K562 (cell line): ENCODE measurements around the gene RDH13. TPM values are rescaled to one million over a fixed set of nuclear protein-coding genes. Genes with fewer than 3 reads are reported as not detected.
A peak's percentile ranks its signal among the peaks of the same experiment; 100 is the strongest.

Experiments used
- ATAC-seq: fragments of 200-7000 bp; cut with Tn5 transposase; 3 replicates; pipeline ENCODE4 v1.9.1; 2020; ENCODE audit warnings: moderate library complexity
- BruUV-seq: library from RNA; stranded (reverse); fragments of 400-500 nt; replicated peaks from 2 replicates; lab custom pipeline; 2021; lab: Mats Ljungman, UMichigan
- CTCF ChIA-PET: fragments of 300-600 bp; formaldehyde crosslinking; extraction: SDS; loops from one replicate; lab custom pipeline; 2021; ENCODE audit warnings: low intra/inter-chr PET ratio; lab: Yijun Ruan, JAX
- POLR2A ChIA-PET: fragments of 300-600, 350-650 bp; sonication (Branson Sonifier 250); formaldehyde crosslinking; extraction: SDS; loops from one replicate; lab custom pipeline; 2021; ENCODE audit warnings: antibody characterized with exemption, inconsistent platforms; lab: Yijun Ruan, JAX
- DNase-seq, 4 experiments: peaks; one replicate each; pipeline versions ENCODE4 v3.0.0 to v3.0.0-alpha.2; 2011 to 2018; ENCODE audit warnings: low spot score in 3 of 4, mixed read lengths in 3 of 4; ENCODE audit errors: extremely low read depth in 1 of 4
- FAIRE-seq: peaks from 2 replicates; lab custom pipeline; 2011; peaks lifted over from hg19 to GRCh38; lab: Jason Lieb, UNC
- H2AFZ ChIP-seq: 2 replicates; pipeline ENCODE4 v1.6.0; 2011; ENCODE audit warnings: low read depth, low read length, control low read depth, inconsistent platforms
- H3K27ac ChIP-seq: fragments of 200-600 bp; 3 replicates; pipeline ENCODE4 v1.8.0; 2011; ENCODE audit warnings: low read depth, mild to moderate bottlenecking, control low read depth, inconsistent platforms, low read length, moderate library complexity, mixed read lengths; ENCODE audit errors: extremely low read depth
- H3K27me3 ChIP-seq, 2 experiments: fragments of 300-600 bp in 1 of 2; 2 replicates in 1 of 2; 3 replicates in 1 of 2; pipeline versions ENCODE4 v1.6.0 to v1.8.0; 2011; ENCODE audit warnings: inconsistent platforms in 2 of 2, low read length in 2 of 2, mild to moderate bottlenecking in 1 of 2, mixed read lengths in 1 of 2, moderate library complexity in 1 of 2; ENCODE audit not compliant: control insufficient read depth in 2 of 2, insufficient read depth in 2 of 2
- H3K36me3 ChIP-seq: fragments of 300-600 bp; 3 replicates; pipeline ENCODE4 v1.8.0; 2011; ENCODE audit warnings: mild to moderate bottlenecking, low read length, inconsistent platforms; ENCODE audit not compliant: control insufficient read depth, insufficient read depth
- H3K4me1 ChIP-seq, 2 experiments: fragments of 200-600 bp in 1 of 2; replicated peaks in 1 of 2; 2 replicates in 1 of 2; 3 replicates in 1 of 2; pipeline versions ENCODE4 v1.5.1 to v1.8.0; 2011; ENCODE audit warnings: inconsistent platforms in 2 of 2, low read length in 2 of 2, mild to moderate bottlenecking in 1 of 2, mixed read lengths in 1 of 2, moderate library complexity in 1 of 2; ENCODE audit not compliant: control insufficient read depth in 2 of 2, insufficient read depth in 2 of 2
- H3K4me2 ChIP-seq: 2 replicates; pipeline ENCODE4 v1.6.1; 2011; ENCODE audit warnings: low read length, control low read depth, inconsistent platforms, mixed read lengths; ENCODE audit not compliant: insufficient read depth
- H3K4me3 ChIP-seq: fragments of 200-600 bp; sonication (generic), shearing (Covaris generic); 2 replicates; pipeline ENCODE4 v1.5.1; 2016; ENCODE audit warnings: control low read depth, inconsistent platforms
- H3K79me2 ChIP-seq: fragments of 200-600 bp; 3 replicates; pipeline ENCODE4 v1.8.0; 2011; ENCODE audit warnings: low read length, inconsistent platforms; ENCODE audit not compliant: control insufficient read depth, insufficient read depth
- H3K9ac ChIP-seq, 2 experiments: 2 replicates each; pipeline versions ENCODE4 v1.6.0 to v1.6.1; 2011; ENCODE audit warnings: low read depth in 2 of 2, low read length in 2 of 2, control low read depth in 1 of 2, inconsistent platforms in 1 of 2, mild to moderate bottlenecking in 1 of 2, mixed read lengths in 1 of 2; ENCODE audit not compliant: insufficient read depth in 1 of 2
- H3K9me1 ChIP-seq: one replicate; pipeline ENCODE4 v1.6.0; 2011; ENCODE audit warnings: inconsistent platforms, mild to moderate bottlenecking, low read length, moderate library complexity; ENCODE audit not compliant: control insufficient read depth, insufficient read depth
- H3K9me3 ChIP-seq: replicated peaks from 2 replicates; pipeline ENCODE4 v1.5.1; 2011; ENCODE audit warnings: low read depth, low read length, inconsistent platforms; ENCODE audit not compliant: control insufficient read depth, insufficient read depth
- H4K20me1 ChIP-seq: replicated peaks from 2 replicates; pipeline ENCODE4 v1.6.1; 2011; ENCODE audit warnings: low read length, inconsistent platforms, mixed read lengths; ENCODE audit not compliant: control insufficient read depth, insufficient read depth
- POLR2B ChIP-seq: fragments of 450-650 bp; IDR thresholded peaks from 2 replicates; pipeline ENCODE4 v1.6.1; 2018; ENCODE audit warnings: low read depth; ENCODE audit not compliant: partially characterized antibody
- POLR2G ChIP-seq: fragments of 200-400 bp; formaldehyde crosslinking; IDR thresholded peaks from 2 replicates; pipeline ENCODE4 v1.6.1; 2017; ENCODE audit warnings: low read depth, mild to moderate bottlenecking, antibody characterized with exemption, low read length, moderate library complexity
- RAD21 ChIP-seq, 2 experiments: fragments of 250-450 bp in 1 of 2; fragments of 450-650 bp in 1 of 2; sonication (Bioruptor Pico) in 1 of 2; formaldehyde crosslinking in 1 of 2; IDR thresholded peaks in 1 of 2; conservative IDR thresholded peaks in 1 of 2; 2 replicates each; pipeline versions ENCODE4 v1.4.0 to v1.8.0; 2020 to 2022; ENCODE audit warnings: mild to moderate bottlenecking in 2 of 2, moderate library complexity in 1 of 2
- SUPT5H ChIP-seq: fragments of 450-650 bp; IDR thresholded peaks from 2 replicates; pipeline ENCODE4 v1.6.1; 2016
- ZNF740 ChIP-seq, 3 experiments: fragments of 200-800 bp in 1 of 3; sonication (Bioruptor generic) in 1 of 3; sonication (generic) in 1 of 3; formaldehyde crosslinking in 1 of 3; IDR thresholded peaks; 2 replicates each; pipeline versions ENCODE4 v1.6.1 to v1.8.0; 2016 to 2022; ENCODE audit warnings: mild to moderate bottlenecking in 2 of 3, missing compliant biosample characterization in 2 of 3, missing genetic modification characterization in 2 of 3, missing genetic modification reagents in 1 of 3
- WGBS: fragments of 100-300 bp; shearing (Covaris generic); methylation state at CpG from one replicate; pipeline ENCODE4 v1.1.6; 2016; ENCODE audit warnings: low coverage, mixed read lengths; ENCODE audit not compliant: insufficient coverage; ENCODE audit errors: missing lambda C conversion rate; 5-methylcytosine and 5-hydroxymethylcytosine counted together
- in situ Hi-C: fragments of 300-500 bp; cut with MboI; formaldehyde crosslinking; loops from 4 replicates; pipeline ENCODE4 v1.15.0; 2018; ENCODE audit warnings: inconsistent platforms, mixed read lengths
- intact Hi-C: fragments of 100-400 bp; cut with micrococcal nuclease; formaldehyde crosslinking; loops from 2 replicates; pipeline ENCODE4 v1.14.2; 2022
- polyA plus RNA-seq, 8 experiments: library from polyadenylated mRNA; depleted of rRNA in 4 of 8; stranded (reverse) in 5 of 8; unstranded in 3 of 8; fragments of >200 nt; fragmentation: Nextera tagmentation in 2 of 8; fragmentation: Illumina TruSeq in 1 of 8; extraction: Ambion mirVana in 2 of 8; extraction: Trizol in 1 of 8; gene quantifications; 2 replicates each; pipeline versions ENCODE4 v1.2.1 to v1.2.3, GENCODE V29; 2011 to 2014; ENCODE audit warnings: inconsistent platforms in 1 of 8, missing spikeins in 1 of 8
- total RNA-seq, 7 experiments: library from RNA; depleted of rRNA in 6 of 7; stranded (reverse); fragments of >200 nt in 6 of 7; fragmentation: Illumina TruSeq in 2 of 7; extraction: Trizol in 2 of 7; gene quantifications; 2 replicates each; pipeline versions ENCODE4 v1.2.1 to v1.2.3, GENCODE V29; 2011 to 2021; ENCODE audit warnings: low replicate concordance in 1 of 7
- TF ChIP-seq, protein P1 (sequence below), 2 experiments: fragments of 450-650 bp in 1 of 2; sonication (generic) in 1 of 2; formaldehyde crosslinking in 1 of 2; IDR thresholded peaks in 1 of 2; conservative IDR thresholded peaks in 1 of 2; 2 replicates each; pipeline versions ENCODE4 v1.6.1 to v1.8.1; 2016 to 2023; ENCODE audit warnings: mild to moderate bottlenecking in 2 of 2, moderate library complexity in 2 of 2, inconsistent platforms in 1 of 2, missing genetic modification reagents in 1 of 2

The RDH13 gene
- total and polyA plus RNA-seq, 9 of the 15 experiments (the other 6 are each of a cell fraction or from before 2014, with no cell fraction given), result 7.5 to 70.3 (median 39.5) TPM

DNA sequence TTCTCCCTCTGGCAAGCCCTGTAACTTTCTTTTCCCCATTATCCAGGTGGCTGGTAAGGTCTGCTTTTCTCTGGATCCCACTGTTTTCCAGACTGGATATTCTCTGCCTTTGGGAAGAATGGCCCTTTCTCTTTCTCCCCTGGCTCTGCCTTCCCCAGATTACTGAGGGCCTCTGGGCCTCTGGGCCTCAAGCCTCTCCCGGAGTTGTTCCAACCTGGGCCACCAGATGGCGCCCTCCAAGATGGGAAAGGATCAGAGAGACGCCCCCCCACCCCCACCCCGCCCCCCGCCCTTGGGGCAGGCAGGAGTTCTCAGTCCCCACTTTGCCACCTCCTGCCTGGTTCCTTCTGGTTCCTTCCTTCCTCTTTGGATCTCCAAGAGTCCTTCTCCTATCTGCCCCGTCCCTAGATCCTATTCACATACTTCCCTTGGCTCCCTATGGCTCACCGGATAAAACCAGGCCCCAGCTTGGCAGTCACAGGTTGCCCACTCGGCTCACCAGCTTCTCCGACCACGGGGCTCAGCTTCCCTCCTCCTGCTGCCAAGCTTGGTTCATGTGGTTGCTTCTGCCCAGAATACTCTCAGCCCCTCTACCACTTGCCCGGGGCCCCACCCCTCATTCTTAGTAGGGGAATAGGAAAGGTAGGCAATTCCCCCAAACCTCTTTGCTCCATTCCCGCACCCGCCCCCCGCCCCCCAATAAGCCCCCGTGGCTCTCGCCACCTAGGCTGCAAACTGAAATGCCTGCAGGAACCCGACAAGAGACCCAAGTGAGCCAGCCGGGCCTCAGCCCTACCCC is 25.8 kb upstream of the RDH13 start (continued):
- TF ChIP-seq ZNF740 (CRISPR knock-in tag; IDR thresholded peaks at IDR 0.05) (peak; percentile 88), ZNF740 (tag; IDR thresholded peaks at IDR 0.05) (peak in 1 of 2 experiments; percentile 92; a peak in 2 of 4 replicates), RAD21 (CRISPR knock-in tag; conservative IDR thresholded peaks at IDR 0.05 in 1 of 2, IDR thresholded peaks at IDR 0.05 in 1 of 2) (peak in 1 of 2 experiments; percentile 27; a peak in 1 of 4 replicates)

DNA sequence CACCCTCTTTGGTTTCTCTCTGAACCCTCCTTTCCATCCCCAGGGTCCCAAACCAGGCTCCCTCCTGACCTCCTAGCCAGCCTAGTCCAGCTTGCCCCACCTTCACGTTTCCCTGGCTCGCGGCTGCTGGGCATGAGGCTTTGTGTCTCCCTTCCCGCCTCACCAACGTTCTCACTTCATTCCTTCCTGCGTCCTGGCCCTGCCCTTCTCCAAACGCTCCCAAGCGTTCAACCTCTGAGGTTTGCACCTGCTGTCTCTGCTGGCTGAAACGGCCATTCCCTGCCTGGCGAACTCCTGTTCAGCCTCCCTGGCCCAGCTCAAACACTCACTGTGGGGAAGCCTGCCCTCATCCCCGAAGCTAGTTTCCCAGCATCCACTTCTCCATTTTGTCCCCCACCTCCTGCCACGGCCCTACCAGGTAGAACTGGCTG is 25.1 kb upstream of the RDH13 start:
- Histone ChIP-seq H3K36me3 (peaks cover 49% of the 10 kb centered on the region; the same call in 2 of the 3 replicates), H3K27ac (no peak overlapping the region; the same call in 2 of the 3 replicates), H3K4me3 (no peak overlapping the region), H4K20me1 (peaks cover 4% of the 10 kb centered on the region; the same call in 1 of the 2 replicates), H3K9me3 (no peaks in the 10 kb centered on the region), H3K9me1 (no peaks in the 10 kb centered on the region), H2AFZ (no peak overlapping the region), H3K9ac (peak overlapping the region in 1 of 2 experiments; percentile 68; a peak in 2 of 4 replicates), H3K4me1 (peaks cover 0 to 58% of the 10 kb centered on the region in 2 experiments; a peak in 3 of 5 replicates), H3K27me3 (no peaks in the 10 kb centered on the region), H3K4me2 (no peak overlapping the region), H3K79me2 (no peaks in the 10 kb centered on the region)
- ChIA-PET CTCF (no interaction called here), POLR2A (interaction anchor here (1.1 to 2.0 kb wide), 3 partner anchors 12 to 330 kb away, joined by 3 to 5 read pairs (median 3); partner anchors contain the start of gene UBE2S)
- no peak for FAIRE-seq
- TF ChIP-seq POLR2B, result peak; percentile 13
- peak; percentile 62 for TF ChIP-seq SUPT5H
- TF ChIP-seq, protein P1, sequence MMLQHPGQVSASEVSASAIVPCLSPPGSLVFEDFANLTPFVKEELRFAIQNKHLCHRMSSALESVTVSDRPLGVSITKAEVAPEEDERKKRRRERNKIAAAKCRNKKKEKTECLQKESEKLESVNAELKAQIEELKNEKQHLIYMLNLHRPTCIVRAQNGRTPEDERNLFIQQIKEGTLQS (IDR thresholded peaks at IDR 0.05), result no peak
- TF ChIP-seq, protein P1 (CRISPR knock-in tag; conservative IDR thresholded peaks at IDR 0.05), result no peak
- TF ChIP-seq POLR2G, result peak; percentile 60
- no peak for DNase-seq
- intact Hi-C loops, result loop anchor here (10.0 kb wide), 1 partner anchor 327 kb away; no protein-coding TSS in a partner anchor
- WGBS, result 82% methylated on average over 12 of the region's 12 CpGs
- no peak for ATAC-seq
- in situ Hi-C loops, result no loop called here
- no TSS peak for BruUV-seq
